ENCODE data around the gene PARD6G.

GRCh38 chr18:80167931-80168330 is 79.4 kb downstream of the PARD6G start:
- TF ChIP-seq, protein P1, sequence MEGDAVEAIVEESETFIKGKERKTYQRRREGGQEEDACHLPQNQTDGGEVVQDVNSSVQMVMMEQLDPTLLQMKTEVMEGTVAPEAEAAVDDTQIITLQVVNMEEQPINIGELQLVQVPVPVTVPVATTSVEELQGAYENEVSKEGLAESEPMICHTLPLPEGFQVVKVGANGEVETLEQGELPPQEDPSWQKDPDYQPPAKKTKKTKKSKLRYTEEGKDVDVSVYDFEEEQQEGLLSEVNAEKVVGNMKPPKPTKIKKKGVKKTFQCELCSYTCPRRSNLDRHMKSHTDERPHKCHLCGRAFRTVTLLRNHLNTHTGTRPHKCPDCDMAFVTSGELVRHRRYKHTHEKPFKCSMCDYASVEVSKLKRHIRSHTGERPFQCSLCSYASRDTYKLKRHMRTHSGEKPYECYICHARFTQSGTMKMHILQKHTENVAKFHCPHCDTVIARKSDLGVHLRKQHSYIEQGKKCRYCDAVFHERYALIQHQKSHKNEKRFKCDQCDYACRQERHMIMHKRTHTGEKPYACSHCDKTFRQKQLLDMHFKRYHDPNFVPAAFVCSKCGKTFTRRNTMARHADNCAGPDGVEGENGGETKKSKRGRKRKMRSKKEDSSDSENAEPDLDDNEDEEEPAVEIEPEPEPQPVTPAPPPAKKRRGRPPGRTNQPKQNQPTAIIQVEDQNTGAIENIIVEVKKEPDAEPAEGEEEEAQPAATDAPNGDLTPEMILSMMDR (IDR thresholded peaks at IDR 0.05), result no peak
- TF ChIP-seq POLR2A (IDR thresholded peaks at IDR 0.05), result no peak
